DMS53 treated with DMSO at 0.1 percent for 48 hours (cell line): ENCODE data around the gene NDC80.
"Not testable (repeated sequence)": the region's sequence is repeated elsewhere in the genome, so short reads cannot be mapped to it uniquely, and the experiment has no call there.

Experiments
- DNase-seq: peaks from one replicate; lab custom pipeline; 2025; ENCODE audit not compliant: unreplicated experiment; lab: John Stamatoyannopoulos, UW

Gene NDC80

DNA sequence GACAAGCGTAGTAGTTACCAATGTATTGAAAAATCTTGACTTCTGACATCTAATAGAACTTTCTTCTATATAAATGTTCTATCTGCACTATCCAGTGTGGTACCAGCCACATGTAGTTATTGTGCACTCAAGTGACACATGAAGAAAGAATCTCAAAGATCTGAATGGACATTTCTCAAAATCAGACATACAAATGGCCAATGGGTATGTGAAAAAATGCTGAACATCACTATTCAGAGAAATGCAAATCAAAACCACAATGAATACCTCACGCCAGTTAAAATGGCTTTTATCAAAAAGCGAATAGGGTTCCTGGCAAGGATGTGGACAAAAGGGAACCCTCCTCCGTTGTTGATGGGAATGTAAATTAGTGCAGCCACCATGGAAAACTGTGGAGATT lies 46.7 kb downstream of the NDC80 start:
- no peak for DNase-seq

GRCh38 chr18:2625217-2625616 lies 53.9 kb downstream of the NDC80 start:
- DNase-seq = no peak

DNA sequence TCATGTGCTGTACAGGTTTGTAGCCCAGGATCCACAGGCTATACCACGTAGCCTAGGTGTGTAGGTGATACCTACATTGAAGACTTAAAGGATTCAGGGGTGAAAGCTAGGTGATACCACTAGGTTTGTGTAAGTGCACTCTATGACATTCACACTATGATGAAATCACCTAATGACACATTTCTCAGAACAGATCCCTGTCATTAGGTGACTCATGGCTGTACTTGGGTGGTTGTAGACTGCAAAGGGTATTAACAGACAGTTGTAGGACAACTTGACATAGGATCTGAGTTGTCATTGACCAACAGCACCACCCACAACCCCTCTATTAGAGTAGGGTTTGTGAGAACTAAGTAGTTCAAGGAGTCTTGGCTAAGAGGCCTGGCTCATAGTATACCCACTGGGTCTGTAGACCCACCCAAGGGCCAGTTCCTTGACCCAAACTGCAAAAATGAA lies 56.5 kb downstream of the NDC80 start:
- no peak for DNase-seq

- no peak for DNase-seq
These were observed 57.6 kb downstream of the NDC80 start for GRCh38 chr18:2629003-2629402.

DNA sequence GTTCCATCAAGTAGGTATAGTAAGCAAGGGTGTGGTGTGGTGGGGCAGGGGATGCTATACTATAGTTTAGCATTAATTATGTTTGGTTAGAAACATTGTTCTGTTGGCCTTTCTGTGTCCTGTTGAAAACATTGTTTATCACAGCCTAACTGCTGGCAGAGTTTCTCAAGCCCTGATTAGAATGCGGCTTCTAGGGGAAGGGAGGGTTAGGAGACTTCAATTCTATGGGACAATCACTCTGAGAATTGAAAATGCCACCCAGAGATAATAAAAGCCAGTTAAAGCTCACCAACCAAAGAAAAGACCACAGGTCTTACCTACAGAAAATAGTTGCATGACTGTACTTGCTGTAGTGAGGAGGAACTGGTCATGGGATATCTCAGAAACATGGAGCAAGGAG lies 64.2 kb downstream of the NDC80 start:
- no peak for DNase-seq

GRCh38 chr18:2636126-2636631 lies 64.8 kb downstream of the NDC80 start:
- DNase-seq = no peak

- DNase-seq = no peak
These were observed 70.3 kb downstream of the NDC80 start for GRCh38 chr18:2641638-2642037.

- no peak for DNase-seq
These were observed 71.4 kb downstream of the NDC80 start for GRCh38 chr18:2642771-2643170.

DNA sequence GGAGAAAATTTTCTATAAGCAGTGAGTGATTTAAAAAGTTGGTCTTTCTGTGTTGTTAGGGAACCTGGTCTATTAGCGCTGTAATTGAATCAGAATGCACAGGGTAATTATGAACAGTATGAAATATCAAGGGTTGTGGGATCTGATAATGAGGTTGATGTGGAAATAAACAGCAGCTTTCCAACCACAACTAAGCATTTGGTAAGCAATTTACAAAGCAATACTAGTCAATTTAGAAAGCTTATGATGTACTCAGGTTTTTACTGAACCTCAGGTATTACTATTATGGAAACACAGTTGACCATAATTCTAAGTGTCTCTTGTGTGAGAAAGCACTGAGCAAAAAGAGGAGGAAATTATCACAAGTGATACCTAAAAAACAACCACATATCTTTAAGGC lies 73.2 kb downstream of the NDC80 start:
- DNase-seq = no peak

- no peak for DNase-seq
These were observed 80.6 kb downstream of the NDC80 start for GRCh38 chr18:2651981-2652380.

GRCh38 chr18:2653467-2653866 lies 82.1 kb downstream of the NDC80 start:
- no peak for DNase-seq

DNA sequence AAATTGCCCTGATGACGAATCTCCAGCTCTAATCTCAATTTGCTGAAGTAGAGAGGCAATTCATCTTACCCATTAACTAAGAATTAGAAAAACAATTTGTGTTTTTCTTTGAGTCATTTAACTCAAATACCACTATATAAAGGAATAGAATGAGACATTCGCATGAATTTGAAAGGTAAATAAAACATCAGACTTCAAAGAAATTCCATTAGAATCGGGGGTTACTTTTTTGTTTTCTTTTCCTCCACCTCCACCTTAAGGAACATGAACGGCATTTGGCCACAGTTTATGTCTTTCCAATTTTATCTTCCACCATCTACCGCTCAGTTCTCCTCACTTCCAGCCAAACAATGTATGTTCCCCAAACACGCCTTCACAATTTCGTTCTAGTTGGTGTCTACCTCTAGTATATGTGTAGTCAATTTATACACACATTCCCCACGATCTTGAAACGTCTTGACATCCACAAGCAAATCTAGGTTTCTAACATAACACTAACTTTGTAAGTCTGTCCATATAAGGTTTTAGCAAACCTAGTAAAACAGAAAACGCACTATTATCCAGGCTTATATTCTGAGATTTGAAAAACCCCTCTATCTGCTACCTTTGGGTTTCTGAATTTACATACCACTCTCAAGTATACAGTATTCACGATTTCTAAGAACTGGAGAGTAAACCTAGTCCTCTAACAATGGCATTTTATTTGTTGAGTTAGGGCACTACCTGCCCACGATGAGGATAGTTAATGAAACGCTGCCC lies 83.0 kb downstream of the NDC80 start:
- DNase-seq = peak; percentile 21

GRCh38 chr18:2654928-2655177 lies 83.5 kb downstream of the NDC80 start:
- no peak for DNase-seq

GRCh38 chr18:2655178-2655953 lies 84.0 kb downstream of the NDC80 start, which contains the start of gene SMCHD1:
SMCHD1 (plus strand) TSS chr18:2655726; CDS start chr18:2656076, 350 bp downstream.
- peak; percentile 94 for DNase-seq

GRCh38 chr18:2655954-2656236 lies 84.5 kb downstream of the NDC80 start:
- DNase-seq = no peak

DNA sequence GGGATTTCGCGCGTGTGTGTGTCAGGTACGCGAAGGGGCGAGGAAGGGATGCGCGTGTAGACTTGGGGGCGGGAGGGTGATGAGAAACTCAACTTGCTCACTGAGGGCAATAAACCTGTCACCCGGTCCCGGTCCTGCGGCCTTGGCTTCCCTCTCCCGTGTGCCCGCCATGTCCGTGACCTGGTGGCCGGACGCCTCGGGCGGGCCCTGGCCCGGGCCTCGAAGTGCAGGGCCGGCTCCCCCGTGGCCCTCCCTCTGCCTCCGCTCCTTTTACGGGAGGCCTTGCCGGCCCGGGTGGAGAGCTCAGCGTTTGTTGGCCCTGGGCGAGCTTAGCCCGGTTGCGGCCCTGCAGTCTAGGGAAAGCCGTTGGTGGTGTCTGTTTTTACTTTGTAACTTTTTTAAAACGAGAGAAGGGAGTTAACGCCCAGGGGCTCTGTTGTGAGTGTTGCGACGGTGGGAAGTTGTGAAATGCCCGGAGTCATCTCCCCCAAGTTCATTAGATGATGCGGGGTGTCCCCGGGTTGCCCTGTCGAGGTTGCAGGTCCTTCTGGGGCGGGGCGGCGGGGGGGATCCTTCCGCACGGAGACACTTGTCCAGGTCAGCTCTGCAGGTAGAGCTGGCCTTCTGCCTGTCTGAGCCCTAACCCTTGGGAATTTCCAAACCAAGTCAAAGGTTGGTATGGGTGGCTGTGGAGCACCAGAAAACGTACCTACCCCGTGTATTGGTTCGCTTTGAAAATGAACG lies 85.1 kb downstream of the NDC80 start:
- peak; percentile 65 for DNase-seq

DNA sequence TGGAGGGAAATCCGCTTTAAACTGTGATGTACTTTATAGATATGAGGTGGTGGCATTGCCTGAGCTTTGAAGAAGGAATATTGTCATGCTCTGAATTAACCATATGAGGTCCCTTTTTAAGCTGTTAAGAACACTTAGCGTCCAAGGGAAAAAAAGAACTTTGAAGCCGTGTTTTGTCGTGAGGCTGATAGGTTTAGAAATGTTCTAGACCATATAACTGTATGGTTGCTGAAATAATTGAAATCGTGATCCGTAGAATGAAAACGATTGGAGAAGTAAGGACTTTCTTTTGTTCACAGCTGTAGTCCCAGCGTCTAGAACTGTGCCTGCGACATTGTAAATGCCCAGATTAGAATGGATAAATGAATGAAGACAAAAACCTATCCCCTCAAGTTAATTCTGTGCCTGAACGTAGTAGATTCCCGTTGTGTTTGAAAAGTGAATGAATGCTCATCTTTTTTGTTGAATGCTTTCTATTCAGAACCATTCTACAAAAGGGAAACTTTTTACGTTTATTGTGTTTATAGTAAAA lies 85.7 kb downstream of the NDC80 start:
- peak; percentile 44 for DNase-seq

DNA sequence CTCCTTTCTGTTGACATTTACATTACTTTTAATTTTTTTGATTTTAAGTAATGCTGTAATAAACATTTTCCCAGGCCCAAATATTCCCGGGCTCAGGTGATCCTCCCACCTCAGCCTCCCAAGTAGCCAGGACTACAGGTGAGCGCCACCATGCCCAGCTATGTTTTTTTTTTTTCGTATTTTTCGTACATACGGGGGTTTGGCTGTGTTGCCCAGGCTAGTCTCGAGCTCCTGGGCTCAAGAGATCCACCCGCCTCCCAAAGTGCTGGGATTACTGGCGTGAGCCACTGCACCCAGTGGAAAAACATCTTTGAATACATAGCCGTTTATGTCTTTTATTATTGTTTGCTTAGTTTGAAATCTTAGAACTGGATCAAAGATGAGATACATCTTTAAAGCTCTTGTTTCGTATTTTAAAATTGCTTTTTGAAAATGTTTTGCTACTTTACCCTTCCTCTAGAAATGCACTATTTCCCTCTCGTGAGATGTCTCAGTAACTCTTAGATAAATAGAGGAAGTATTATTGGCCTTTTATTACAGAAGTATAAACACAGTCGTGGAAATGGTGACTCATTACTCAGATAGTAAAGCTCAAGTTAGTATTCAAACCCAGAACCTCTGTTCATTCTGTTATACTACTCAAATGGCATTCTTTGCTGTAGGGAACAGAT lies 86.6 kb downstream of the NDC80 start:
- peak; percentile 93 for DNase-seq

- not testable (repeated sequence) for DNase-seq
These were observed 89.5 kb downstream of the NDC80 start for GRCh38 chr18:2660849-2661248.

DNA sequence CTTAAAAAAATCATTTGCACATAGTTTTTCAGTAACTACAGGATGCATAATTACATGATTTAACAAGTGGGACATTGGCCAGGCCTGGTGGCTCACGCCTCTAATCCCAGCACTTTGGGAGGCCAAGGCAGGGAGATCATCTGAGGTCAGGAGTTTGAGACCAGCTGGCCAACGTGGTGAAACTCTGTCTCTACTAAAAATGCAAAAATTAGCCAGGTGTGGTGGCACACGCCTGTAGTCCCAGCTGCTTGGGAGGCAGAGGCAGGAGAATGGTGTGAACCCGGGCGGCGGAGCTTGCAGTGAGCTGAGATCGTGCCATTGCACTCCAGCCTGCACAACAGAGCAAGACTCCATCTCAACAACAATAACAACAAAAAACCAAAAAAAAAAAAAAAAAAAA lies 90.9 kb downstream of the NDC80 start:
- DNase-seq = not testable (repeated sequence)

DNA sequence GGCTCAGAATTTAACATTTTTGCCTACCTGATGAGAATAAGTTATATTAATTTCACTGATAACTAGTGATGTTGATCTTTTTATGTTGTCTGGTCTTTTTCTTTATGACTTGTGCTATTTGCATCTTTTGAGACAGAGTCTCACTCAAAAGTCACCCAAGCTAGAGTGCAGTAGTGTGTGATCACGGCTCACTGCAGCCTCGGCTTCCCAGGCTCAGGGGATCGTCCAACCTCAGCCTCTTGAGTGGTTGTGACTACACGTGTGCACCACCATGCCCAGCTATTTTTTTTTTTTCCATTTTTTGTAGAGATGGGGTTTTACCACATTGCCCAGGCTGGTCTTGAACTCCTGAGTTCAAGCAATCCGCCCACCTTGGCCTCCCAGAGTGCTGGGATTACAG lies 91.6 kb downstream of the NDC80 start:
- no peak for DNase-seq
